K562 treated with DMSO at 1 percent for 48 hours (cell line): ENCODE data around the gene SMIM29. TPM values are rescaled to one million over a fixed set of nuclear protein-coding genes. Genes with fewer than 3 reads are reported as not detected.

Experiments
- total RNA-seq: library from RNA; unstranded; fragments of 300-600 nt; gene quantifications from 2 replicates; pipeline ENCODE4 v1.2.3, GENCODE V29; 2022; ENCODE audit warnings: low replicate concordance; ENCODE audit errors: extremely low read depth

The SMIM29 gene
- not detected in 2 replicates for total RNA-seq

GRCh38 chr6:34248727-34249468 is at the start of gene SMIM29:
Gene SMIM29 (minus strand): TSS chr6:34249006. CDS start chr6:34247791, 1,215 bp downstream.

GRCh38 chr6:34236443-34237315 is 12.1 kb downstream of the SMIM29 start, which contains the start of gene HMGA1:
Gene HMGA1 (plus strand): TSS chr6:34236873. CDS start chr6:34240781, 3,908 bp downstream.

Other genes starting within 250 kb of the SMIM29 start
- gene GRM4, start 102.9 kb downstream of the SMIM29 start, total RNA-seq, result not detected in 2 replicates
- gene HMGA1, start 12.1 kb downstream of the SMIM29 start, total RNA-seq, result 996 and 1,124 TPM in 2 replicates
- not detected in 2 replicates for gene NUDT3, start 143.7 kb upstream of the SMIM29 start, total RNA-seq
- gene RPS10, start 177.1 kb upstream of the SMIM29 start, total RNA-seq, result 1,846 TPM in 1 of 2 replicates, not detected in the other
- gene PACSIN1, start 217.1 kb upstream of the SMIM29 start, total RNA-seq, result not detected in 2 replicates